IMR-90 (cell line): ENCODE measurements around the gene SMIM24. TPM values are rescaled to one million over a fixed set of nuclear protein-coding genes. Genes with fewer than 3 reads are reported as not detected.
A peak's percentile ranks its signal among the peaks of the same experiment; 100 is the strongest.

Experiments used
- ATAC-seq: fragments of 200-7000 bp; cut with Tn5 transposase; 2 replicates; pipeline ENCODE4 v1.9.1; 2020; ENCODE audit warnings: low read depth, mild to moderate bottlenecking, moderate library complexity
- BruUV-seq: library from RNA; stranded (reverse); fragments of 400-500 nt; replicated peaks from 2 replicates; lab custom pipeline; 2021; lab: Mats Ljungman, UMichigan
- CTCF ChIA-PET: fragments of 300-600 bp; formaldehyde crosslinking; extraction: SDS; loops from one replicate; lab custom pipeline; 2021; ENCODE audit warnings: antibody characterized with exemption; lab: Yijun Ruan, JAX
- POLR2A ChIA-PET: fragments of 300-600 bp; sonication (Branson Sonifier 250); formaldehyde crosslinking; loops from one replicate; lab custom pipeline; 2022; ENCODE audit warnings: antibody characterized with exemption; ENCODE audit not compliant: unreplicated experiment; lab: Charles Lee
- DNase-seq: peaks from one replicate; pipeline ENCODE4 v3.0.0; 2013
- H2AFZ ChIP-seq: replicated peaks from 2 replicates; pipeline ENCODE3; 2013; ENCODE audit warnings: low read length, mild to moderate bottlenecking; ENCODE audit not compliant: poor library complexity
- H2AK5ac ChIP-seq: 2 replicates; pipeline ENCODE4 v1.6.1; 2013; ENCODE audit warnings: low read depth, low read length, inconsistent platforms
- H2AK9ac ChIP-seq: replicated peaks from 2 replicates; pipeline ENCODE3; 2013; ENCODE audit warnings: mild to moderate bottlenecking, low read depth, low read length, moderate library complexity; ENCODE audit not compliant: poor library complexity
- H2BK120ac ChIP-seq: 2 replicates; pipeline ENCODE4 v1.6.1; 2013; ENCODE audit warnings: low read depth, low read length, inconsistent platforms
- H2BK15ac ChIP-seq: 3 replicates; pipeline ENCODE4 v1.6.1; 2013; ENCODE audit warnings: low read depth, low read length, inconsistent platforms
- H2BK20ac ChIP-seq: 2 replicates; pipeline ENCODE4 v1.6.1; 2013; ENCODE audit warnings: low read depth, mild to moderate bottlenecking, inconsistent platforms, low read length, moderate library complexity
- H2BK5ac ChIP-seq: 2 replicates; pipeline ENCODE4 v1.6.1; 2013; ENCODE audit warnings: mild to moderate bottlenecking, low read depth, low read length, inconsistent platforms; ENCODE audit not compliant: poor library complexity, severe bottlenecking
- H3K14ac ChIP-seq: replicated peaks from 2 replicates; pipeline ENCODE4 v1.6.1; 2013; ENCODE audit warnings: low read depth, low read length, inconsistent platforms
- H3K18ac ChIP-seq: 2 replicates; pipeline ENCODE4 v1.6.1; 2013; ENCODE audit warnings: low read depth, low read length, control low read depth
- H3K23ac ChIP-seq: 2 replicates; pipeline ENCODE4 v1.6.1; 2013; ENCODE audit warnings: low read depth, low read length, inconsistent platforms
- H3K27ac ChIP-seq: 2 replicates; pipeline ENCODE4 v1.5.1; 2013; ENCODE audit warnings: mild to moderate bottlenecking, control low read depth, low read length; ENCODE audit not compliant: insufficient read depth
- H3K27me3 ChIP-seq: 2 replicates; pipeline ENCODE4 v1.6.1; 2013; ENCODE audit warnings: low read length; ENCODE audit not compliant: control insufficient read depth, insufficient read depth
- H3K36me3 ChIP-seq: 2 replicates; pipeline ENCODE4 v1.6.1; 2013; ENCODE audit warnings: low read length, mixed read lengths; ENCODE audit not compliant: control insufficient read depth, insufficient read depth
- H3K4ac ChIP-seq: 2 replicates; pipeline ENCODE4 v1.6.1; 2013; ENCODE audit warnings: low read depth, low read length, inconsistent platforms
- H3K4me1 ChIP-seq: 2 replicates; pipeline ENCODE4 v1.6.1; 2013; ENCODE audit warnings: low read length, mixed read lengths; ENCODE audit not compliant: control insufficient read depth, insufficient read depth
- H3K4me2 ChIP-seq: 2 replicates; pipeline ENCODE4 v1.6.1; 2013; ENCODE audit warnings: low read depth, mild to moderate bottlenecking, control low read depth, low read length, moderate library complexity
- H3K4me3 ChIP-seq: 2 replicates; pipeline ENCODE4 v1.5.1; 2013; ENCODE audit warnings: low read depth, mild to moderate bottlenecking, control low read depth, low read length, moderate library complexity; ENCODE audit not compliant: insufficient read depth
- H3K56ac ChIP-seq: 2 replicates; pipeline ENCODE4 v1.6.1; 2013; ENCODE audit warnings: low read length, inconsistent platforms; ENCODE audit not compliant: insufficient read depth; ENCODE audit errors: extremely low read depth
- H3K79me1 ChIP-seq, 2 experiments: 2 replicates each; pipeline ENCODE4 v1.6.1; 2013; ENCODE audit warnings: low read length in 2 of 2, inconsistent platforms in 1 of 2, low read depth in 1 of 2
- H3K9ac ChIP-seq: 2 replicates; pipeline ENCODE4 v1.6.1; 2013; ENCODE audit warnings: low read depth, low read length, control low read depth
- H3K9me1 ChIP-seq: 2 replicates; pipeline ENCODE4 v1.6.1; 2013; ENCODE audit warnings: low read length, inconsistent platforms; ENCODE audit not compliant: insufficient read depth
- H3K9me3 ChIP-seq: 2 replicates; pipeline ENCODE4 v1.6.1; 2013; ENCODE audit warnings: low read length; ENCODE audit not compliant: control insufficient read depth, insufficient read depth
- H4K20me1 ChIP-seq: 2 replicates; pipeline ENCODE4 v1.6.1; 2013; ENCODE audit warnings: low read length, inconsistent platforms; ENCODE audit not compliant: insufficient read depth
- H4K5ac ChIP-seq: 2 replicates; pipeline ENCODE4 v1.6.1; 2013; ENCODE audit warnings: mild to moderate bottlenecking, low read depth, low read length, control low read depth
- H4K8ac ChIP-seq, 2 experiments: 2 replicates each; pipeline ENCODE4 v1.6.1; 2013; ENCODE audit warnings: low read depth in 2 of 2, low read length in 2 of 2, control low read depth in 1 of 2, inconsistent platforms in 1 of 2
- H4K91ac ChIP-seq: 2 replicates; pipeline ENCODE4 v1.6.1; 2013; ENCODE audit warnings: low read depth, low read length, inconsistent platforms; ENCODE audit not compliant: insufficient read depth
- CEBPB ChIP-seq: IDR thresholded peaks from 2 replicates; pipeline ENCODE4 v1.6.1; 2012; ENCODE audit warnings: low read depth, low read length, improper control_type of control experiment
- CHD1 ChIP-seq: IDR thresholded peaks from 2 replicates; pipeline ENCODE4 v1.6.1; 2012; ENCODE audit warnings: low read depth, low read length, improper control_type of control experiment
- MAZ ChIP-seq: IDR thresholded peaks from 2 replicates; pipeline ENCODE4 v1.6.1; 2012; ENCODE audit warnings: low read depth, mild to moderate bottlenecking, low read length, improper control_type of control experiment, moderate library complexity, borderline replicate concordance
- NFE2L2 ChIP-seq: fragments of 150-350 bp; IDR thresholded peaks from 2 replicates; pipeline ENCODE4 v1.6.1; 2016; ENCODE audit warnings: low read depth, mild to moderate bottlenecking, low read length
- RAD21 ChIP-seq: IDR thresholded peaks from 2 replicates; pipeline ENCODE4 v1.6.1; 2012; ENCODE audit warnings: low read length, improper control_type of control experiment
- RCOR1 ChIP-seq: IDR thresholded peaks from 2 replicates; pipeline ENCODE4 v1.6.1; 2012; ENCODE audit warnings: mild to moderate bottlenecking, low read length, improper control_type of control experiment; ENCODE audit not compliant: insufficient replicate concordance
- SMC3 ChIP-seq: fragments of 150-350 bp; IDR thresholded peaks from 2 replicates; pipeline ENCODE4 v1.6.1; 2016; ENCODE audit warnings: low read depth, mild to moderate bottlenecking, antibody characterized with exemption, low read length, moderate library complexity
- WGBS, 2 experiments: methylation state at CpG; one replicate each; pipeline versions ENCODE4 v1.1.5 to v1.1.7; 2013; ENCODE audit warnings: missing lambda C conversion rate in 2 of 2; ENCODE audit not compliant: insufficient read length in 1 of 2; ENCODE audit errors: extremely low coverage in 2 of 2; 5-methylcytosine and 5-hydroxymethylcytosine counted together
- dilution Hi-C: fragments of 300-500 bp; cut with HindIII; formaldehyde crosslinking; loops from one replicate; pipeline ENCODE4 v1.14.3; 2018; ENCODE audit warnings: low sequenced_read_pairs; ENCODE audit not compliant: unreplicated experiment
- in situ Hi-C: fragments of 300-500 bp; cut with MboI; formaldehyde crosslinking; loops from 3 replicates; pipeline ENCODE4 v1.14.3; 2019; ENCODE audit warnings: low sequenced_read_pairs, inconsistent platforms, mixed read lengths
- intact Hi-C: fragments of 100-400 bp; cut with micrococcal nuclease; formaldehyde crosslinking; loops from 2 replicates; pipeline ENCODE4 v1.10.0; 2022
- polyA plus RNA-seq, 3 experiments: library from polyadenylated mRNA; depleted of rRNA; stranded (reverse); fragments of >200 nt; gene quantifications; 2 replicates each; pipeline ENCODE4 v1.2.3, GENCODE V29; 2012; ENCODE audit warnings: low replicate concordance in 1 of 3
- total RNA-seq: library from RNA; depleted of rRNA; stranded (reverse); fragments of >200 nt; gene quantifications from 2 replicates; pipeline ENCODE4 v1.2.3, GENCODE V29; 2012
- TF ChIP-seq, protein P1 (sequence below): fragments of 150-350 bp; IDR thresholded peaks from 2 replicates; pipeline ENCODE4 v1.6.1; 2016; ENCODE audit warnings: low read depth, mild to moderate bottlenecking, low read length, moderate library complexity, borderline replicate concordance
- TF ChIP-seq, protein P2 (sequence below): conservative IDR thresholded peaks from 2 replicates; pipeline ENCODE4 v1.5.1; 2012; ENCODE audit warnings: mild to moderate bottlenecking, low read depth, low read length, improper control_type of control experiment
- TF ChIP-seq, protein P3 (sequence below): fragments of 150-350 bp; IDR thresholded peaks from 2 replicates; pipeline ENCODE4 v1.6.1; 2017; ENCODE audit warnings: mild to moderate bottlenecking, antibody characterized with exemption, low read length, low read depth

The SMIM24 gene
- total and polyA plus RNA-seq, 2 of the 4 experiments (the other 2 are of a cell fraction), result not detected

DNA sequence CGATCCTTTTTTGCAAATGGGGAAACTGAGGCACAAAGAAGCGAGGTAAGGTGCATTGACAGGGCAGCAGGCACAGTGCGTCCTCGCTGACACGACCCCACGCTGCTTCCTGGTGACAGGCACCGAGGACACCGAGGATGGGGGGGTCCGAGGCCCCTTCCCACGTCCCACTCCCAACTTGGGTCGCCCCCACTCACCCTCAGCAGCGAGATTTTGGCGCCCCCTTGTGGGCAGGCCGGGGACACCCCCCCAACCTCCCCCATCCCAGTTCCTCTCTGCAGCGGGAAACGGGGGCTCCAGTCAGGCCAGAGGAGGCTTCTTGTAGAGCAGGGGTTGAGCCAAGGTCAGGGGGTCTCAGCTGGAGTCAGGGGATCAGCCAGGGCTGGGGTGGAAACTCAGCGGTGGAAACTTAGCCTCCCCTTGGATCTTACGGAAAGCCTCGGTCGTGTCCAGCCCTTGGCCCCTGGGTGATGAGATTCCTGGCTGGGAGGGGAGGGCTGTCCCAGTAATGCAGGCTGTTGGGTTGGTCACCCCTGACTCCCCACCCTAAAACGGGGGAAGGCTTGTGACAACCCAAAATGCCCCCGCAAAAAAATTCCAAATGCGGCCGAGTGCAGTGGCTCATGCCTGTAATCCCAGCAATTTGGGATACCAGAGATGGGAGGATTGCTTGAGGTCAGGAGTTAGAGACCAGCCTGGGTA lies 8.2 kb downstream of the SMIM24 start:
- Histone ChIP-seq H3K56ac (no peak overlapping the region), H3K9me1 (no peaks in the 10 kb centered on the region), H3K4me2 (no peak overlapping the region), H3K9ac (no peak overlapping the region), H3K23ac (no peak overlapping the region), H3K36me3 (peaks cover 4% of the 10 kb centered on the region), H2BK15ac (no peak overlapping the region), H4K91ac (no peak overlapping the region), H3K27me3 (peaks cover 12% of the 10 kb centered on the region), H3K4me3 (no peak overlapping the region), H3K4me1 (no peaks in the 10 kb centered on the region), H3K14ac (no peak overlapping the region), H4K20me1 (peaks cover 4% of the 10 kb centered on the region), H3K27ac (no peak overlapping the region), H3K18ac (no peak overlapping the region), H2BK120ac (no peak overlapping the region), H2AFZ (peak overlapping the region; percentile 66), H2BK20ac (no peak overlapping the region), H2AK5ac (peak overlapping the region; percentile 85; the same call in 1 of the 2 replicates), H3K9me3 (no peaks in the 10 kb centered on the region; the same call in 1 of the 2 replicates), H4K5ac (no peak overlapping the region), H2AK9ac (peak overlapping the region; percentile 85), H4K8ac (no peak overlapping the region), H3K79me1 (peaks cover 0 to 4% of the 10 kb centered on the region in 2 experiments; a peak in 2 of 4 replicates), H3K4ac (no peak overlapping the region), H2BK5ac (no peak overlapping the region)
- 25% methylated on average over 4 of the region's 24 CpGs; no CpG with 5 or more reads in 1 of the 2 experiments for WGBS, 2 experiments
- no TSS peak for BruUV-seq
- peak; percentile 40; the same call in 1 of the 2 replicates for ATAC-seq
- intact Hi-C loops (loop anchor here (5.0 kb wide), 1 partner anchor 165 kb away; no protein-coding TSS in a partner anchor), in situ Hi-C loops (loop anchor here (5.0 kb wide), 1 partner anchor 145 kb away; no protein-coding TSS in a partner anchor), dilution Hi-C loops (no loop called here)
- TF ChIP-seq, protein P1, sequence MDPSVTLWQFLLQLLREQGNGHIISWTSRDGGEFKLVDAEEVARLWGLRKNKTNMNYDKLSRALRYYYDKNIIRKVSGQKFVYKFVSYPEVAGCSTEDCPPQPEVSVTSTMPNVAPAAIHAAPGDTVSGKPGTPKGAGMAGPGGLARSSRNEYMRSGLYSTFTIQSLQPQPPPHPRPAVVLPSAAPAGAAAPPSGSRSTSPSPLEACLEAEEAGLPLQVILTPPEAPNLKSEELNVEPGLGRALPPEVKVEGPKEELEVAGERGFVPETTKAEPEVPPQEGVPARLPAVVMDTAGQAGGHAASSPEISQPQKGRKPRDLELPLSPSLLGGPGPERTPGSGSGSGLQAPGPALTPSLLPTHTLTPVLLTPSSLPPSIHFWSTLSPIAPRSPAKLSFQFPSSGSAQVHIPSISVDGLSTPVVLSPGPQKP, result no peak
- TF ChIP-seq MAZ, result peak; percentile 79; the same call in 1 of the 2 replicates
- TF ChIP-seq SMC3, result peak; percentile 58
- TF ChIP-seq CEBPB, result no peak
- TF ChIP-seq CHD1, result no peak
- TF ChIP-seq, protein P2, sequence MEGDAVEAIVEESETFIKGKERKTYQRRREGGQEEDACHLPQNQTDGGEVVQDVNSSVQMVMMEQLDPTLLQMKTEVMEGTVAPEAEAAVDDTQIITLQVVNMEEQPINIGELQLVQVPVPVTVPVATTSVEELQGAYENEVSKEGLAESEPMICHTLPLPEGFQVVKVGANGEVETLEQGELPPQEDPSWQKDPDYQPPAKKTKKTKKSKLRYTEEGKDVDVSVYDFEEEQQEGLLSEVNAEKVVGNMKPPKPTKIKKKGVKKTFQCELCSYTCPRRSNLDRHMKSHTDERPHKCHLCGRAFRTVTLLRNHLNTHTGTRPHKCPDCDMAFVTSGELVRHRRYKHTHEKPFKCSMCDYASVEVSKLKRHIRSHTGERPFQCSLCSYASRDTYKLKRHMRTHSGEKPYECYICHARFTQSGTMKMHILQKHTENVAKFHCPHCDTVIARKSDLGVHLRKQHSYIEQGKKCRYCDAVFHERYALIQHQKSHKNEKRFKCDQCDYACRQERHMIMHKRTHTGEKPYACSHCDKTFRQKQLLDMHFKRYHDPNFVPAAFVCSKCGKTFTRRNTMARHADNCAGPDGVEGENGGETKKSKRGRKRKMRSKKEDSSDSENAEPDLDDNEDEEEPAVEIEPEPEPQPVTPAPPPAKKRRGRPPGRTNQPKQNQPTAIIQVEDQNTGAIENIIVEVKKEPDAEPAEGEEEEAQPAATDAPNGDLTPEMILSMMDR, result peak; percentile 69
- no peak for TF ChIP-seq NFE2L2
- TF ChIP-seq, protein P3, sequence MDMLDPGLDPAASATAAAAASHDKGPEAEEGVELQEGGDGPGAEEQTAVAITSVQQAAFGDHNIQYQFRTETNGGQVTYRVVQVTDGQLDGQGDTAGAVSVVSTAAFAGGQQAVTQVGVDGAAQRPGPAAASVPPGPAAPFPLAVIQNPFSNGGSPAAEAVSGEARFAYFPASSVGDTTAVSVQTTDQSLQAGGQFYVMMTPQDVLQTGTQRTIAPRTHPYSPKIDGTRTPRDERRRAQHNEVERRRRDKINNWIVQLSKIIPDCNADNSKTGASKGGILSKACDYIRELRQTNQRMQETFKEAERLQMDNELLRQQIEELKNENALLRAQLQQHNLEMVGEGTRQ, result no peak
- no peak for TF ChIP-seq RCOR1
- peak; percentile 74 for TF ChIP-seq RAD21
- CTCF ChIA-PET, result interaction anchor here (0.6 to 1.1 kb wide), 6 partner anchors 55 to 158 kb away, joined by 3 to 5 read pairs (median 4); no protein-coding TSS in a partner anchor
- DNase-seq, result no peak
- POLR2A ChIA-PET, result no interaction called here
